HG03469 (cell line): ENCODE data around the gene SLC4A7.
A peak's percentile ranks its signal among the peaks of the same experiment; 100 is the strongest.
"Not testable (repeated sequence)": the region's sequence is repeated elsewhere in the genome, so short reads cannot be mapped to it uniquely, and the experiment has no call there.

ENCODE experiments used
- ATAC-seq: cut with Tn5 transposase; IDR thresholded peaks from one replicate; pipeline ENCODE4 v1.9.1; 2021; ENCODE audit warnings: mild to moderate bottlenecking, moderate library complexity, moderate number of reproducible peaks; ENCODE audit not compliant: unreplicated experiment

SLC4A7 gene

DNA sequence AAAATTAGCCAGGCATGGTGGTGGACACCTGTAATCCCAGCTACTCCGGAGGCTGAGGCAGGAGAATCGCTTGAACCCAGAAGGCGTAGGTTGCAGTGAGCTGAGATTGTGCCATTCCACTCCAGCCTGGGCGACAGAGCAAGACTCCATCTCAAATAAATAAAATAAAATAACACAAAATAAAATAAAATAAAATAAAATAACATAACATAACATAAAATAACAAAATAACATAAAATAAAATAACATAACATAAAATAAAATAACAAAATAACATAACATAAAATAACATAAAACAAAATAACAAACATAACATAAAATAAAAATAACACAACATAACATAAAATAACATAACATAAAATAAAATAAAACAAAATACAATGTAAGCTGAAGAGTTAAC is 45.8 kb downstream of the SLC4A7 start:
- ATAC-seq = not testable (repeated sequence)

DNA sequence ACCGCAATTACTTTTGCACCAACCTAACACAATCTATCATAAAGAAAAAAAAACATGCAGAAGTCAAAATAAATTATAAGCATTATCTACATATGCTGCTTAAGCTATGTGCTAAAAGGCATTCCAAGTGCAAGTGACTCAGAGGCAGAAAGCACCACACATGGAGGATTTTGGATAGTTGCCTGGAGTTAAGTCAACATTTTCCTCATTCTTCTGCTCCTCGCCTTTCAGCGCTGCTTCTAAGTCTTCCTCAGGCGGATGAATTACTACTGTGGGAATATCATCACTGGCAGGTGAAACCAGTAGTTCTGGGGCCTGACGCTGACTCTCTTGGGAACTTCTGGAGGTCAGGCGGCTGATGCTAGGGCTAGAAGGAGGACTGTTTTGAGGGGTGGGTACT is 53.1 kb downstream of the SLC4A7 start:
- no peak for ATAC-seq

DNA sequence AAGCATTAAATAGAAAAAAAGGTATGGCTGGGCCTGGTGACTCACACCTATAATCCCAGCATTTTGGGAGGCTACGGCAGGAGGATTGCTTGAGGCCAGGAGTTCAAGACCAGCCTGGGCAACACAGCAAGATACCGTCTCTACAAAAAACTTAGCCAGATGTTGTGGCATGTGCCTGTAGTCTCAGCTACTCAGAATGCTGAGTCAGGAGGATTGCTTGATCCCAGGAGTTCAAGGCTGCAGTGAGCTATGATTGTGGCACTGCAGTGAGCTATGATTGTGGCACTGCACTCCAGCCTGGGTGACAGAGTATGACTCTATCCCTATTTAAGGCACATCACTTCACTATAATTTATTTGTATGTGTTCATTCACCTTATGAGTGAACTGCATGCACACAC is 54.3 kb downstream of the SLC4A7 start:
- ATAC-seq = no peak

DNA sequence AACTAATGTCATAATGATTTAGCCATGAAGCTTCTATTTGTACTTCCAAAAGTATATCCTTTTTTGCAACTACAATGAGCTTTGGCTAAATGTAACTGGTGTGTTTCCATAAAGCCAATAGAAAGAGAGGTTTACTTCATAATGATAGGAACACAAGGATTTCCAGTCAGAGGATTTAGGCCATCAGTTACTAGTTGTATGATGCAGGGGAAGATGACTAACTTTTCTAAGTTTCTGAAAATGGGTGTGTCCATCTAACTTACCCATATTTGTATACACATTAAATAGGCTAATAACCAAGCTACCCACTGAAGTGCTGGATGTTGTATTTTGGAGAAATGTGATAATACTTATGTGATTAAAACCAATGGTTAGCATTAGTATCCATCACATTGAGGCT is 55.7 kb downstream of the SLC4A7 start:
- no peak for ATAC-seq

DNA sequence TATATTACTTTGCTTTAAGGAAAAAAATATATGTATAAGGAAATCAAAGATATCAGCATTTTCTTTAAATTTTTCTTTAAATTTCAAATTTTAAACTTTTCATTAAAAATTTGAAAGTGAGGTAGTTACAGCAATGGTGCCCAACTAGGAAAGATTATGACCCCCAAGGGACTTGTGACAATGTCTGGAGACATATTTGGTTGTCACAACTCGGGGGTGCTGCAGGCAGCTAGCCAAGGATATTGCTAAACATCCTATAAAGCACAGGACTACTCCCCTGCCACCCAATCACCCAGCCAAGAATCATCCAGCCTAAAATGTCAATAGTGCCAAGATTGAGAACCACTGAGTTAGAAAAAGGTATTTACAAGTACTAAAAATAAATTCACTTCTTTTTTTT is 57.3 kb downstream of the SLC4A7 start:
- no peak for ATAC-seq

DNA sequence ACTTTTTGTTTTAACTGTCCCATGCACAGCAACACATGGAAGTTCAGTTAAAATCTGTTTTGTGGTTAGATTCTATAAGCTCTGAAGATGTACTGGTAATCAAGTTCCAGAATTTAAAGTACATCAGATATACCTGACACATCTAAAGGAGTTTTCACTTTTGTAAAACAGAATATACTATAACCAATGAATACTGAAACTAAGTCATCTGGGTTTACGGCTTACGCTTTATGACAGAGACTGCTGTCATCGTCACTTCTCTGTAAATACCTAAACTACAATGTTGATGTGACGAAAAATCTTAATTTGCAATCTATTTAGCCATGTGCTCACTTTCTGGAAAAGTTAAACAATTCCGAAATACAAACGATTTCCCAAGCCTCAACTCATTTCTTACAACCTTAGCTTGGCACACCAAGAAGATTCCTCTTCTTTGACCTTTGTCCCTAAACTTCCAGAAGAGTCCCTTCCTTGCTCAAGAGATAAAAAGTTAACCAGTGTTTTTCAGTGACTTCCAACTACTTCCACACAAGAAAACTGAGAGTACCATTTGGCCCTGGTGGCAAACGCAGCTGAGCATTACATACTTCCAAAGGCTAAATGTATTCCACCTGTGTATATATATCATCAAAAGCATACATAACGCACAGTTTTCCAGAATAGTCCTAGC is 58.2 kb downstream of the SLC4A7 start:
- ATAC-seq = no peak

DNA sequence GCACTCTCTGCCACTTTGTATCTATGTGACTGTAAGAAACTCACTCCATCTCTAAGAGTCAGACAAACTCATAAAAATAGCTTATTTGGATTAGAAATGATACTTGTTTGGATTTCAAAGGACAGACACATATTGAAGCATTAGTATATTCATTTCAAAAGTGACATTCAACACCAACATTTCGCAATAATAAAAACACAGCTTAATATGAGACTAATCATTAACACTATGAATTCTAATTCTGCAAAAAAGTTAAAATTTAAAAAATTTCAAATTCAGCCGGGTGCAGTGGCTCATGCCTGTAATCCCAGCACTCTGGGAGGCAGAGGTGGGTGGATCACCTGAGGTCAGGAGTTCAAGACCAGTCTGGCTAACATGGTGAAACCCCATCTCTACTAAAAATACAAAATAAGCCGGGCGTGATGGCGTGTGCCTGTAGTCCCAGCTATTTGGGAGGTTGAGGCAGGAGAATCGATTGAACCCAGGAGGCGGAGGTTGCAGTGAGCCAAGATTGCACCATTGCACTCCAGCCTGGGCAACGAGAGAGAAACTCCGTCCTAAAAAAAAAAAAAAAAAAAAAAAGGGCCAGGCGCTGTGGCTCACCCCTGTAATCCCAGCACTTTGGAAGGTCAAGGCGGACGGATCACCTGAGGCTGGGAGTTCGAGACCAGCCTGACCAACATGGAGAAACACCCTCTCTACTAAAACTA is 59.2 kb downstream of the SLC4A7 start:
- ATAC-seq = not testable (repeated sequence)

DNA sequence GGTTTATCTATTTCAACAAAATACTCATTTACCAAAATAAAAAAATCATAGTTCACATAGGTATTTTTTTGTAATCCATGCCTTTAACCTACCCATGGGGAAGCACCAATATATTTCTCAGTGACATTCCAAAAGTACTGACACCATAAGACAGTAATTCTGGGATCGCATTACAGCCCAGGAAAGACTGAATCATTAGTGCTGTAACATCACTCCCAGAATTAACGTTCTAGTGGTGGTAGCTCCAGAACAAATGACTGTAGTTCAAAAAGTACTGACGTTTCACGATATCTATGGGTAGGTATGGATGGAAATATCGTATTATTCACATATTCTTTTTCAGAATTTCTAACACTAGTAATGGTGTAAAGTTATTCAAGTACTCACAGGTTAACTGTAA is 60.7 kb downstream of the SLC4A7 start:
- no peak for ATAC-seq

DNA sequence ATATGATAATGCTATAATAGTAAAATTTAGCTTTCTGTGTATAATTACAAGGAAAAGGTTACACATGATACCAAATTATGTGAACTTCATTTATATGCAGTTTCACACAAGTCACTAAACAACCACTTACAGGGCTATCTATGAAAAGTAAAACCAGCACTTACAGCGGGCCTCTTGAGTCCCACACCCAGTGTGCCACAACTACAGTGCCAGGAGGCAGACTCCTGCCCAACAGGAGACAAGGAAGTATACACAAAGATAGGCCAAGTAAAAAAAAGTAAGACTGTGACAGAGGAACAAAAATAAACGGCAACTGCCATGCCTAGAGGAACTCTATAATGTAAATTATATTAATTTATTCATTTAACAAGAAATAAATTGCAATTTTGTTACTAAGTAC is 61.6 kb downstream of the SLC4A7 start:
- no peak for ATAC-seq

DNA sequence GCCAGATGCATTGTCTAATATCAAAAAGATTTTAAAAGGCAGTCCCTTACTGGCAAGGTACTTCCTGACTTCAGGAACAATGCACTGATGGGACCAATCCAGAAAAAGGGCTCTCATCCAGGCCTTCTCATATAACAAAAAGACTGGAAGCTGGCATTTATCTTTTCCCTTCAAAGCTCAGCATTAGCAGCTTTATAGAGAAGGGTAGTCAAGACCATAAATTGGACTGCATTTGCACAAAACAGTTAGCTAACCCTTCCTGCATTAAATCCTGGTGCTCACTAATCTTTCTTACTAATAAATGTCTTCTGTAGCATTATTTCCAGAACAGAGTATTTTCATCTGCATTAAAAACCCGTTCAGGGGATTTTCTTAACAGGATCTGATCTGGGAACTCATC is 69.0 kb downstream of the SLC4A7 start:
- no peak for ATAC-seq

DNA sequence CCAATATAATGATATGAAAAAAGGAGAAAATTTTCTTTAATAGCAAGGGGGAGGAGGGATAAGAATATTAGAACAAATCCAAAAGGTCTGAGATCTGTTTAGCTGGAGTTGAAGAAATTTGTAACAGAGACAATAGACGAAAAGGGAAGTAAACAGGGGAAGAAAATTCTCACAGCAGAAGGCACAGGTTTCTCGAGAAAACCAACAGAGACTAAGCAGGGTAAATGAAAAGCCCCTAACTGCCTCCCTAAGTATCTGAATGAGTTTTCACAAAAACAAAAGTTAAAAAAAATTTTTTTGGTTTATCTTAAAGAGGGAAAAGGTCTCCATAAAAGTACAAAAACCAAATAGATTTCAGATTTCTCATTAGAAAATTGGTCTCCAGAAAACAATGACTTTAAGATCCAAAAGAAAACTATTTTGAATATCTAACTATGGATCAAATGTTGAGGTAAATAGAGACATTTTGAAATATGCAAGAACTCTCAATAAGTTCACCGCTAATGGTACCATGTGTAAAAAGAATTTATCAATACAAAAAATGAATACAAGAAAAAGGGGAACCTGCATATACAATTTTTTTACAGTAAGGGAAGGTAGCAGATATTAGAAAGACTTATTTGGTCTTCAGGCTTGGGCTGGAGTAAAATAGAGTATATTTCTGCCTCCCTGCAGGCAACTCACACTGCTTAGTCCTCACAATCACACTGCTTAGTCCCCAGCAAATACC is 91.1 kb downstream of the SLC4A7 start:
- no peak for ATAC-seq

DNA sequence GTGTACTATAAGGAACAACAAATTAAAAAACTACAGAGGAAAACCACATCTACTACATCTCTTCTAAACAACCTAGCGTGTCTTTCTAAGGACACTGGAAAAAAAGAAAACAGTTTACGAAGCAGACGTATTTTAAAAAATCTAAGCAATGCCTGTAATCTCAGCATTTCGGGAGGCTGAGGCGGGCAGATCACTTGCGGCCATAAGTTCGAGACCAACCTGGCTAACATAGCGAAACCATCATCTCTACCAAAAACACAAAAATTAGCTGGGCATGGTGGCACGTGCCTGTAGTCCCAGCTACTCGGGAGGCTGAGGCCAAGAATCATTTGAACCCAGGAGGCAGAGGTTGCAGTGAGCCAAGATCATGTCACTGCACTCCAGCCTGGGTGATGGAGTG is 91.8 kb downstream of the SLC4A7 start:
- ATAC-seq = not testable (repeated sequence)

DNA sequence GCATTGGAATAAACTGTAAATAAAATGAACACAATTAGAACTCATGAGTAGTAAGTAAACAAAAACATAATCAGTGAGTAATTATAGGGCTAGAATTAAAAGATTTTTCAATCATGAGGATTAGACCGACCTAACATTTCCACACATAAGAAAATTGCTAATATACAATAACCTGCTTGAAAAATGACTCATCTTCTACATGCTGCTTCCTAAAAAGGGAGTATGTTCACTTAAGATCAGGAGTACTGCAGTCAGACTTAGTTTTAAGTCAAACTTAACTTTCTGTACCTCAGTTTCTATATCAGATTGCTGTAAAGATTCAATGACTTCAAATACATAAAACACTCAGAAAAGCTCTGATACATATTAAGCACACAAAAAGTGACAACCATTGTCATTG is 92.4 kb downstream of the SLC4A7 start:
- ATAC-seq = no peak

DNA sequence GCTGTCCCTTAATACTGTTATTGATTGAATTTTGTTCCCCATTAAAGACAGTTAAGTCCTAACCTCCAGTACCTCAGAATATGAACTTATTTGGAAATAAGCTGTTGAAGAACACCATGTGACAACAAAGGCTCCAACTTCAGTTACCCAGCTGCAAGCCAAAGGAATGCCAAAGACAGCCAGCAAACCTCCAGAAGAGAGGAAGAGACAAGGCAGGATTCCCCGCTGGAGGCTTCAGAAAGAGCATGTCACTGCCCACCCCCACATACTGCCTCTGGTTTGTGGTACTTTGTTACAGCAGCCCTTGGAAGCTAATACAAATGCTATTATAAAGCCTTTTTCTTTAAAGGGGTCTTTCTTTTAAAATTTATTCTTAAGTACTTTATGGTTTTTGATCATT is 96.6 kb downstream of the SLC4A7 start:
- ATAC-seq = no peak

DNA sequence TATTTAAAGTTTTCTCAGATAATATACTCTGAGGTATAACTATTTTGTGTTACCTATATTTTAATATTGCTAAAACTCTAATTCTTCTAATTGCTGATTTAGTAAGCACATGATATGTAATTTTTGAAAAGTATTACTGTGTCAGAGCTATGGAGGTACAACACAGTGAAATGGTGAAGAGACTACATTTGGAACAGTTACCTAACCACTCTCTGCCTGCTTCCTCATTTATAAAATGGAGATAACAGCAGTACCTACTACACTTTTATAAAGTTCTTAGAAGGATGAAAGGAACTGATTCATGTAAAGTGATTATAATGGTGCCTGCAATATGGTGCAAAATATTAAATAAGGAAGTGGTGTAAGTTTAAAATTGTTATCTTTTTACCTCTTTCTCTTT is 98.7 kb downstream of the SLC4A7 start:
- no peak for ATAC-seq

DNA sequence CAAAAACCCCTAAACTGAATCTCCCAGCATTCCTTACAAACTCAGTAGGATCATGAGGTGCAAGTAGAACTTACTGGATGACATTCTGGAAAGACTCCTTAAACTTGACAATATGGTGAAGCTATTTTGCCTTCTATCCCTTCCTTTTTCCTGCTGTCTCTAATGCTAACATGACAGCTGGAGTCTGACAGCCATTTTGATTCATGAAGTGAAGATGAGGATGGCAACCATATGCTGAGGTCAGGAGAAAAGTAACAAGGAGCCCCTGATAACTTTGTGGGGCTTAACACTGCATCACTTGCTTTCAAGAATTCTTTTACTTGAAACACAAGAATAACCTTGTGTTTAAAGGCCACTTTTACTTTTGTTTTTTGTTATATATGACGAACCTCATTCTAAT is 100.0 kb downstream of the SLC4A7 start:
- ATAC-seq = no peak

DNA sequence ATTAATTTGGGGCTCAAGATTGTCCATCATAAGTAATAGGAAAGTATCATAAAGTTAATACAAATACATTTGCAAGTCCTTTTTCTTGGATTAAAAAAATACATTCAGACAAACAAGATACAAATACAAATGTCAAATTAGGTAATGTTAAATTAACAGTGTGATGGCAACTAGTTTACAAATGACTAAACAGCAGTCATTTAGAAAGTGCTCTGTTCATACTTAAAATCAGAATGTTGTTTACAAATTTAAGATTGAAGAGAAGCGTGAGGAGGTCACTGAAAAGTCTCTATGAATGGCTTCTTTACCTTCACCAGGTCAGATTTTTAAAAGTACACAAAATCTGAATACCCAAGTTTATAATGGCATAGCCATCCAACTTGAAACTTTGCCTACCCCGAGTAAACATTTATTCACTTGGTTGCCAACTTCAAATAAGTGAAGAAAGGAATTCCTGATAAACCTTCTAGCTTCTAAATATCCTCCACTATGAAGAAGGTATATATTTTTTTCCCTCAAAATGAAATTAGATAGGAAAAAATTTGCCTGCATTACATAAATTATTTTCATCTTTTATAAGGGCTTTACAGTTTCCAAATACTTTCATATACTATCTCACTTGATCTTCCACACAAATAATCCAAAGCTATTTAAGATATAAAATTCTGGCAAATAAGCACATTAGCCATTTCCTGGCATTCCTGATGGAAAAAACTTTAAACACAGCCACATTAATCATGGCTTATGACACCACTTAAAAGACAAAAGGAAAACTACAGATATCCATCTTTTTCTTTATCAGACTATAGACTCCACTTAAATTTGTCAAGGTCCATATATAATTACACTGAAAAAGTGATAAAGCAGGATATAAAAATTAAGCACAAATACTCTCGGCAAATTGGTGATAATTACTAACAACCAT is 103.5 kb downstream of the SLC4A7 start:
- ATAC-seq = peak; percentile 48

DNA sequence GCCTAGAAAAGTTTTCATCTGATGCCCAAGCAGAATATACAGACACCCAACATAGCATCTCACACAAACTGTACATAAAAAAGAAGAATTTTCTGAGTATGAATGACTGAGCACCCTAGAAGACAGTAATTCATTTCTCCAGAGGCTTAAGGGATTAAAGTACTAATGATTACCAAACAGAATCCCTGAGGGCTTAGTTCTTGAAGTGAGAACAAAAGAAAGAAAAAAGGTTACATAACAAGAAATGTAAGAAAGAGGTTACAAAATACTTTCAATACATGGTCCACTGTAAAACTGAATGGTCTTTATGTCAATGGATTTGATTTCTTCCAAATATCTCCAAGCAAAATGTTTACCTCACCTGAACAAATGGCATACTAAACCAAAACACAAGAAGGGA is 105.9 kb downstream of the SLC4A7 start:
- no peak for ATAC-seq

DNA sequence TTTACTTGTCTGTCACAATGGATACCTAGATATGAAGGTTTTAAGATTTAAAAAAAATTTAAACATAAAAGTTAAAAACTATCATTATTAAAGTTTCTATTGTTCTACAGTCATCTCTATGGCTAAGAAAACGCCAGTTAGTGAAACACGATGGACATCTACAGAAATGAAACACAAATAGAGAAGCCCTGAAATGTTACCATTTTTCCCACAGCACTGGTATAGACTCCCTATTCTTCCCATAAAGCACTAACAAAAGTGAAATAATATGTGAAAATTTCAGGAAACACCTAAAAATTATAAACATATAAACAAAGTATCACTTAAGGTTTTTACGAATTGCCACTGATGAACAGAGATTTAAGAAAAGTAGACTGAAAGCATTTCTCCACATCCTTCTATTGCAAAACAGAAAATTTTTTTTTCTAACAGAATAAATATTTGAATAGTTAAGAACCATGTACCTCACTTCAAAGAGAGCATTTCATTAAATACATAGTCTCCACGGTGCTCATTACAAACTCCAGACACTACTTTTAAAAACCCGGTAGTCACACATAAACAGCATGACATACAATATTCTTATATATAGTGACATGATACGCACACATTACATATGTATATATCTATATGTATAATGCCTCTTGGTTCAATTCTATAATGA is 107.9 kb downstream of the SLC4A7 start:
- no peak for ATAC-seq

DNA sequence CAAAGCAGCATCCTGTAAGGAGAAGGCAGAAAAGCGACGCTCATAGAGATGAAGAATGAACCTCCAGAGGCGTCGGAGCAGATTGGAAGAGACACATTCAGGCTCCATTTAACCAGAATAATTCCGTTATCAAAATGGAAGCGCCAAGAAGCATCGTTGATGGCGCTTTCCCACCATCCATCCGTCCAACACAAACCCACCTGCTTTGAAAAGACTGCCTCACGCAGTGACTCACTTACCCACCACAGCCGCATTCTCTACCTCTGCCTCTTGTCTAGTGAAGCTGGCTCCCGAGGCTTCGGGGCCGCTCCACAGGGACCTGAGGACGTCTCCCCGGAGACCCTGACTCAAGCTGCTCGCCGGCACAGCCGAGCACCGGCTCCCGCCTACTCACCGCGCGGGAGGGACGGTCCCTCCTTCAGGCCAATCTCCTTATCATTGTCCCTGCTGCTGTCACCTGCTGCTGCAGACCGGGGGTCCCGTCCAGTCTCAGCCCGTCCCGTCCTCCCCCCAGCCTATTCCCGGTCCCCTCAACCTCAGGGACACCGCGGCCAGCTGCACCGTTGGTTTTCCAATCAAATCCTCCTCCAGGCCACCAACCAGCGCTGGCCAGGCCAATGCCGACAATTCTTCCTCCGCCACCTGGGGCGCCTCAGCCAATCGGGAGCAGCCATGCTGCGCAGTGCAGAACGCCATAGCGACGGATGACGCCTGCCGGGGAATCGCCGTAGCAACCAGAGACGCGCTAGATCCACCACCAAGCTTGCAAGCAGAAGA is 115.2 kb downstream of the SLC4A7 start, which contains the start of gene NEK10:
Gene NEK10, minus strand, starts transcription at position 553 of the 777 bp plus-strand sequence. CDS start 16,501 bp downstream, outside the sequence.
- peak; percentile 100 for ATAC-seq
